VCaP (cell line): ENCODE results near the gene MLXIP.

Experiments
- H3K27ac ChIP-seq: fragments of 450-650 bp; 2 replicates; pipeline ENCODE4 v1.5.1; 2017
- CTCF ChIP-seq: fragments of 450-650 bp; conservative IDR thresholded peaks from 2 replicates; pipeline ENCODE4 v1.5.1; 2017; ENCODE audit warnings: mild to moderate bottlenecking, moderate library complexity

MLXIP gene

DNA sequence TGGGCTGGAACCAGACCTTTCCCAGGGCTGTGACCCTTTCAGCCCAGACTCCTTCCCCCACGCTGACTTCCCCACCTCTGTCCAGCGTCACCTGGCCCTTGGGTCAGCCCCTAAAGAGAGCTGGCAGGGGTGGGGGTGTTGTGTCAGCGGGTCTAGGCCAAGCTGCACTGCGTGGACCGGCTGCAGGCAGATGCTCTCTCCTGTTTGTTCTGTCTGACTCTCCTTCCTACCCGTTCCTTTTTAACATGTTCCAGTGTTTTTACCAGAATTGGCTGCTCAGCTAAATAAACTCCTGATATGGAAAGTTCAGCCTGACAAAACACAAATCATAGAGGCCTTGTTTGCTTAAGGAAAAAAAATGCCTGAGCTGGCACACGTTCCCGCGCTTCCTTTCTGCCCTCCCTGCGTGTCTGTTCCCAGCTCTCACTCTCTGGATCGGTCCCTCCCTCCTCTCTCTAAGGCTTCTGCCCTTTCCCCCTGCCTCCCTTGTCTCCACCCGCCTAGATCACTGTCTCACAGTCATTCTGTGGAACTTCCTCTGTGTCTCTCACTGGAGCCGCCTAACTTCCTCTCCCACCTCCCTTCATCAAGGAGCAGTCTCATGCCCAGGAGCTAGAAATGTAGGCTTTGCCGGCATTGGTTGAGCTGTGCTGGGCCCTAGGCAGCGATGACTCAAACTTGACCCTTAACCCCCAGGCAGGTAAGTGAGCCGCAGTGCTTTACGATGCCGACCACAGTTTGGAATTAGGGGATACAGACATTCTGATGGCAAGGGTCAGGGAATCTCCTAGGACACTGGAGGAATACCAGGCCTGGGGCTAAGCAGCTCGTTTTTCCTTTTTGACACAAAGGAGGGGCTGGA lies 15.5 kb upstream of the MLXIP start:
- H3K27ac ChIP-seq, result peak overlapping the region; percentile 95

DNA sequence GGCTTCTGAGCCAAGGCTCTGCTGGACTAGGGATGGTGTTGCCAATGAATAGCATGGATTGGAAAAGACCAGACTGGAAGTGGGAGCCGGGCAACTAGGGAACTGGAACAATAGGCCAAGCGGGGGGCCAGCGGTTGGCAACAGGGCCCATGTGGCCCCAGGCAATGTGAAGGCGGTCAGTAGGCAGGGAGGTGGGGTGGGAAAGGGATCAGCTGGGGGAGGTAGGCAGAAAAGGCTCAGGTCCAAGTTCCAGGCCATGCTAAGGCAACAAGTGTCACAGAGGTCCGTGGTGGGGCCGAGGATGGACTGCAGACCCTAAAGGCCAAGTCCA lies 14.9 kb upstream of the MLXIP start:
- no peak for TF ChIP-seq CTCF
- H3K27ac ChIP-seq, result peak overlapping the region; percentile 95

More for the DNA sequence above, 15.5 kb upstream of the MLXIP start:
- no peak for TF ChIP-seq CTCF

- TF ChIP-seq CTCF, result peak; percentile 25
- peak overlapping the region; percentile 95 for H3K27ac ChIP-seq
These were observed 14.4 kb upstream of the MLXIP start for GRCh38 chr12:122064025-122064777.

DNA sequence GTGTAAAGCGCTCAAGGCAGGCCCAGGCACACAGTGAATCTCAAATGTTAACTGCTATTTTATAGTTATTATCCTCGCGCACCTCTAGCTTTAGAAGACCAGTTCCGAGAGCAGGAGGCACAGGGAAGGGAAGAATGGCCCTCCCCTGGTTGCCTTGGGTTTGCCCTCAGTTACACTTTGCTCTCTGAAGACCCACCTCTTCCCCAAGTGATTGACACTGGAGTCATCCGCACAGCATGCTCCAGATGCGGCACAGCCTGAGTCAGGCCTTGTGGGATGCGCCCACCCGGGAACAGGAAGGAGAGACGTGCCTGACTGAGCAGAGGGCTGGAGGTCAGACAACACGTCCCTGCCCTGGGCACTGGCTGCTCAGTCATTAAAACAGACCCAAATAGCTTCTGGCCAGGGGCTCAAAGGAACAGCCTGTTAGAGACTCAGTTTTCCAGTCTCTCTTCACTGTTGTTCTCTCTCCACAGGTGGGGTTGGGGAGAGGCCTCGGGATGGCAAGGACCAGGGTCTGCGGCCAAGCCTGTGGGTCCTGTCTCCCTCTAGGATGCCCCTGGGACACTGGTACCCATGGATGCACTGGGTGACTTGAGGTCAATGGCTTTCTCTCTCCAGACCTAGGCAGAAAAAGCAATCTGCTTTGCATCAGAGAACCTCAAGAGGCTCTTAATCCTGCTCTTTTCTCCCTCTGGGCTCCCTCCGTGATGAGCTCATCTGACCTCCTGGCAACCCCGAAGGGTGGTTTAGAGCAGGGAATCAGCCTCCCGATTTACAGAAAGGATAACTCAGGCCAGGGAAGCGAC lies 13.6 kb upstream of the MLXIP start:
- peak overlapping the region; percentile 95 for H3K27ac ChIP-seq
- no peak for TF ChIP-seq CTCF

DNA sequence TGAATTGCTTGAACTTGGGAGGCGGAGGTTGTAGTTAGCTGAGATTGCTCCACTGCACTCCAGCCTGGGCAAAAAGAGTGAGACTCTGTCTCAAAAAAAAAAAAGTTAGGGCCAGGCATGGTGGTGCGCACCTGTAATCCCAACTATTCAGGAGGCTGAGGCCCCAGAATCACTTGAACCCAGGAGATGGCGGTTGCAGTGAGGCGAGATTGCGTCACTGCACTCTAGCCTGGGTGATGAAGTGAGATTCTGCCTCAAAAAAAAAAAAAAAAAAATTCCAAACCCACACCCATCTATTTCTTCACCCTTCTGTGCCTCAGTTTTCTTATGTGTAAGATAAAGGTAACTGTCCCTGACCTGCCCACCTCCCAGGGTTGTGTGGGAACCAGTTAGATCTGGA lies 11.0 kb upstream of the MLXIP start:
- H3K27ac ChIP-seq, result peak overlapping the region; percentile 46; the same call in 1 of the 2 replicates
- no peak for TF ChIP-seq CTCF

- no peak for TF ChIP-seq CTCF
- H3K27ac ChIP-seq, result peak overlapping the region; percentile 46
These were observed 10.6 kb upstream of the MLXIP start for GRCh38 chr12:122067966-122068365.
